GM19351 (cell line): ENCODE results near the gene SLC16A12.
"Not testable (repeated sequence)": the region's sequence is repeated elsewhere in the genome, so short reads cannot be mapped to it uniquely, and the experiment has no call there.

Experiments used
- ATAC-seq: cut with Tn5 transposase; IDR thresholded peaks from one replicate; pipeline ENCODE4 v1.9.1; 2021; ENCODE audit warnings: mild to moderate bottlenecking, moderate library complexity; ENCODE audit not compliant: unreplicated experiment

Gene SLC16A12

GRCh38 chr10:89549510-89549909, 14.1 kb upstream of the SLC16A12 start:
- no peak for ATAC-seq

DNA sequence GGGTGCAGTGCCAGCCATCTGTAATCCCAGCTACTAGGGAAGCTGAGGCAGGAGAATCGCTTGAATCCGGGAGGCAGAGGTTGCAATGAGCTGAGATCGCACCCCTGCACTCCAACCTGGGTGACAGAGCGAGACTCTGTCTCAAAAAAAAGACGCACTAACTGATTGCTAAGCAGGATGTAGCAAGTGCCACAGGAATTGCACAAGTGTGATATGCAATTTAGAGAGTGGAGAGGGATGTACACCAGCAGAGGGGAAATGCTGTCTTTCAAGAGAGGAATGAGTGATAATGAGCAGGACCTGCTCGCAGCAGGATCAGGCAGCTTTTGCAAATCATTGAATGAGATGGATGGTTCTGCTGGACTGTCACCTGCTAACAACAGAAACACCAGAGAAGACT, 13.3 kb upstream of the SLC16A12 start:
- ATAC-seq, result no peak

DNA sequence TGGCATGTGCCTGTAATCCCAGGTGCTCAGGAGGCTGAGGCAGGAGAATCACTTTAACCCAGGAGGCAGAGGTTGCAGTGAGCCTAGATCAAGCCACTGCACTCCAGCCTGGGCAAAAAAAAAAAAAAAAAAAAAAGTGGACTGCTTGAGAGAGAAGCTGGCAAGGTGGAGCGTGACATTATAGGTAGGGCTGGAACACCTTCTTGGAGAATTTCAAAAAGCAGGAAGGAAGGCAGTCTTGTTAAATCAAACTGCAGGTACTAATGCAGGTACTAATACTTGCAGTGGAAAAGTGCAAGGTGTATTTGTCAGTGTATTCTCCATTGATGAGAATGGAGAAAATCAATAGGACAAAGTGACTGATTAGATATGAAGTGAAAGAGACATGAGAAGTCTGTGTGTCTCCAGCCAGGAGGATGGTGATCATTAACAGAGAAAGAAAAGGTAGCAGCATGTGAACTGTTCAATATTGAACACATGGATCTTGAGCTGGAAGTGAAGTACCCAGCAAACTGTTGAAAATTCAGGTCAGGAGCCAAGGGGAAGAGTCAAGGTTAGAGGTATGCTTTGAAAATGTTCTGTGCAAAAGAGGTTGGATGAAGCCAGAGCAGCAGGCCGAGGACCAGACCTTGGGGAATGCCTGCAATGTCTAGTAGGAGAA, 12.6 kb upstream of the SLC16A12 start:
- no peak for ATAC-seq

GRCh38 chr10:89546651-89547050, 11.3 kb upstream of the SLC16A12 start:
- ATAC-seq, result not testable (repeated sequence)

DNA sequence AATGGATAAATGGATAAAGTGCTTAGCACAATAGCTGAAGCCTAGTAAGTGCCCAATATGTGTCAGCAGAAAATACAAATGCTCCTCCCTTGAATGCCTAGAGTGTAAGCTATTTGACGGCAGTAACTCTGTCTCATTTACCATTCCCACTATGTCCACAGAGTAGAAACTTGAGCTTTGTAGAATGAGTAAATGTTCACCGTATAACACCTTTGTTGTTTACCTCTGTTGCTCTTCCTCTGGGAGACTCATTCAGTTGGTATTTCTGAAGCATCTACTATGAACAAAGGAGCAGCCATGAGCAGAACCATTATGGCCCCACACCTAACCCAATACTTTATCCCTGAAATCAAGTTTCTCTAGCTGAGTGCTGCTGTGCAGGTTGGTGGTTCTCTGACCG, 8.4 kb upstream of the SLC16A12 start:
- no peak for ATAC-seq

GRCh38 chr10:89540420-89540949, 5.1 kb upstream of the SLC16A12 start:
- no peak for ATAC-seq

GRCh38 chr10:89537364-89537763, 2.0 kb upstream of the SLC16A12 start:
- ATAC-seq, result no peak

DNA sequence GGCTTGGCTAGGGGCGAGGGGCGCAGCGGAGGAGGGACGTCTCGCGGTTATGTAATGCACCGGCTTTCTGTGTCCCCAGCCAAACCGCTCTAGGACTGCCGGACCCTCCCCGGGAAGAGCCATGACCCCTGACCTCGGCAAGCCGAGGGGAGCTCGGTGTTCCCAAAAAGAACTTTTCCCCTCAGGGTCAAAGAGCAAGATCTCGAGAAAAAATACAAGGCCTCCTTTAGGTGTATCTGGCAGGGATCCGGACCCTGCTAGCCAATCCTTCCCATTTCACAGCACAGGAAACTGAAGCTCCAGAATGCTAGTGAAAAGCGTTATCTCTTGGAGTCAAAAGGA, 590 bp upstream of the SLC16A12 start:
- ATAC-seq, result no peak

DNA sequence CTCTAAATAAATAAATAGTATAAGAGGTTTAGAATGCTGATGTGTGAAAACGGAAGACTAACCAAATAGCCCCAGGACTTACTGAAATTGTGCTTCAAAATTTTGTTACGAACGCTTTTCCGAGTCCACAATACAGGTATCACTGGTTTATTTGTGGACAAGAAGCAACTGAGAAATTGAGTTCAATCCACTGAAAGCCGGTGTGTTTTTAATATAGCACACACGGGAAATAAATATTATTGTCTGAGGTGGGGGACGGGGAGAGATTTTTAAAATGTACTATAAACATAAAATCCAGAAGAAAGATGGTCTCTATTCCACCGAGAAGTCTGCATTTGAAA, 598 bp downstream of the SLC16A12 start:
- no peak for ATAC-seq

DNA sequence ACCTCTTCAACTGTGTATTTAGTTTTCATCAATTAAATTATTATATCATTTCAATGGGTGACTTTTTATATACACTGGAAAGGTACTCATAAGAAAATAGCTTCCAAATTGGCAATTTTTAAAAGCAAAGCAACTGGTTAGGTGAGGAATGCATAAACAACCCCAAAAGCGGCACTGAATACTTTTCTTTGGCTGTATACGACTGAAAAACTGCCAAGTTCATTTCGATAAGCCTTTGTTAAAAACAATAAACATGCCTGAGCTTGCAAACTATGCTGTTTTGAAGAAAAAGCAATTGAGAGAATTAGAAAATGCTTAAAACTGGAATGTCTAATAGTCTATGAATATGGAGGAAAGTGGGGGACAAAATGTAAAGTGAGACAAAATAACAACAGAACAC, 2.9 kb downstream of the SLC16A12 start:
- ATAC-seq, result no peak

GRCh38 chr10:89531359-89531758, 4.0 kb downstream of the SLC16A12 start:
- ATAC-seq, result no peak

GRCh38 chr10:89529711-89530110, 5.7 kb downstream of the SLC16A12 start:
- not testable (repeated sequence) for ATAC-seq

DNA sequence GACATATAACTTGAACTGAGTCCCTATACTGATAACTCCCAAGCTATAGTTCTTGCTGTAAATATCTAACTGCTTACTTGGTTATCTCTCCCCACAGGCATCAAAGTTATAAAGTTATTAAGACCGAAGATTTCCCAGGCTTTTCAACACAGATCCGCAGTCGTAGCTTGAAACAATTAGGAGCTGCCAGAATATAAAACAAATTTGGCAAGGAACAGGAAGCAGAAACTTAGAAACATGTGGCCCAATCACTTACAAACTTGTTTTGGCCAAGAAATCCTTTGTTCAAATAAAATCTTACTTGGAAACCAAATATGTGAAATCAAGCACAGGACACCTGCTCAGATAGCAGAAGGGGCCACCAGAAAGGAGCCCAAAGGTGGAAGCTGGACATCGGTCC, 9.0 kb downstream of the SLC16A12 start:
- no peak for ATAC-seq

DNA sequence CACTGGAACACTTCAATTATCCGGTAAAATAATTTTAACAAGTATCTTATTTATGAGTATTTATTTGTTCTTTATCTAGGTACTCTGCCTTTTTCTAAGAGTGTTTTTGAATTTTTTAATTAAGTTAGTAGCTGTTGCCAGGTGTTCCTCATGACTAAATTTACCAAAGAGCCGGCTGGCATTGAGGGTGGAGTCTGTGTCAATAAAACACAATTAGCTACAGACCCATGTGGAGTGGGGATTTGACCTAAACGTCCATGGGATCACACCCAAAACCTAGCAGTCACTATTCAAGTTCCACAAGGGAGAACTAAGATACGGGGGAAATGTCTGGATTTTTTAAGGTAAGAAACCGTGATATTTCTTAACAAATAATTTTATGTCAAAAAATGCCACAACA, 9.8 kb downstream of the SLC16A12 start:
- ATAC-seq, result no peak

DNA sequence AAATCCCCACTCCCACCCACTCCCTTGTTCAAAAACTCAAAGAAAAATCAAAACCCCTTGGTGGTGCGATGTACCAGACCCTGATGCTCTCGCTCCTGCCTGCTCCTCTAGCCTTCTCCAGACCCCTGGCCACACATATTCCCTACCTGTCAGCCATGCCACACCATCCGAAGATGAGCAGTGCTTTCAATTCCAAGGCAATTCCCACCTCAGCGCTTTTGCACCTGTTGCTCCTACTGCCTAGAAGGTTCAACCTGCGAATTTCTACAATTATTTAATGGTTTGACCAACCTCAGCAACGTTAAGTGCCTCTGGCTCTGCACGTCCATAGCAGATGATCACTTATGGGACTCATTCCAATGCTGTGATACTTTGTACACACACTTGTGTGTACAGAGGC, 11.1 kb downstream of the SLC16A12 start:
- no peak for ATAC-seq

- no peak for ATAC-seq
Observed at GRCh38 chr10:89523274-89523673, 12.1 kb downstream of the SLC16A12 start.

GRCh38 chr10:89522463-89522862, 12.9 kb downstream of the SLC16A12 start:
- no peak for ATAC-seq

GRCh38 chr10:89521368-89521767, 14.0 kb downstream of the SLC16A12 start:
- ATAC-seq, result no peak

- no peak for ATAC-seq
Observed at GRCh38 chr10:89520706-89521105, 14.7 kb downstream of the SLC16A12 start.

DNA sequence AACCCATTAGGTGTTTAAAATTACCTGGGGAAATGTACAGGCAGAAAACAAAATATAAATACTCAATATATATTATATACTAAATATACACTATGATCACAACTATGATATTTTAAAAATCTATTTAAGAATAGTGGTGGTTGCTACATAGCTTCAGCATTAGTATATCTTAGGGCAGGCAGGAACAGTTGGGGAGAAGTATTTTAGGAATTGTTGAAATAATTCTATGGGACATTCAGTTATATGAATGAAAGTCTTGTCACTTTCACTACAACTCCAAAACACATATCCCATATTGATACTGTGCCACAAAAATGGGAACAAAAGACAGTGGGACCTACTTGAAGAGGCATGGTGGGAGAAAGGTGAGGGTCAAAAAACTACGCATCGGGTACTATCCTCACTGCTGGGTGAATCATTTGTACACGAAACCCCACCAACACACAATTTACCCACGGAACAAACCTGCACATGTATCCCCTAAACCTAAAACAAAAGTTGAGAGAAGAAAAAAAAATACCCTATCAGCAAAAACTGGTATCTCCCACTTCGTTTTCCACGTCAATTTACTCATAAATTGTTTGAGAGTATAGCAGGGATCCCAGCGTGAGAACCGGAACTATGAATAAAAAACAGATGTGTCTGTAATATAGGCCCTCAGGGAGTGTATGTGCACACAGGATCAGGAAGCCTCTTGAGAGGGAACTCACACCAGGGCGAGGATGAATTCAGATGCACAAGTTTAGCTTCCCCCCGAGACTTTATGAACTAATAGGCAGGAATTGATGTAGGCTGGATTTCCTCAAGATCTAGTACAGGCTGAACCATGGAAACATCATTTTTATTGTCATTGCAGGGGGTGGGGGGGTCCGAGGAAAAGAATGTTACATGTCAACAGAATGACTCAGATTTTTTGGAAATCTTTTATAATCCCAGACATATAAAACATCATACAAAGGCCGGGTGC, 16.2 kb downstream of the SLC16A12 start:
- no peak for ATAC-seq

- no peak for ATAC-seq
Observed at GRCh38 chr10:89518108-89518507, 17.3 kb downstream of the SLC16A12 start.

DNA sequence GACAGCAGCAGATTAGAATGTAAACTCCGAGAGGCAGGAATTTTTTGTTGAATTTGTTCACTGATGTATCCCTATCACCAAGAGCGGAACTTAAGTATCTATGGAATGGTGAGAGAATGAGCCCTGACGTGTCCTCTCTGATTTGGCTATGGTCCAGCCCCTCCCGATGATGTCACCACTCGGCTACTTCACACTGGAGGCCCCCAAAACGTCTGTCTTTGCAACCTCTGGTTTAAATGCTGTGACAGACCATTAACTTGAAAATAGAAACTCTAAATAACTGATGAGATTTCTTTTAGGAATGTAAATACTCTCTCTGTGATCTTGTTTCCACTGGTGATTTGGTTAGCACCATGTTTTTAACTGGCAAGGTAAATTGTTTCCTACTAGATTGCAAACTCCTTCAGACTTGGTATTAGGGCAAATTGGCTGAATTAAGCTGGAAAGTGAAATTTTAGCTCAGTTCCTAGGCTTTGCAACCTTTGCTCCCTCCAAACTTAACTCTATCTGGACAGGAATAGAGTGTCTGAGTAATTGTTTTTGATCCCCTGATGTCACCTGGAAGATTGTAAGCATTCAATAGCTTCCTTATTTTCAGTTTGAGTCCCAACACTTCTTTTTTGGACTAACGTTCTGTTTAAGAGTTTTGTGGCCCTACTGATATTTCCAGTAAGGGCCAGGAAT, 19.1 kb downstream of the SLC16A12 start:
- no peak for ATAC-seq
